NK-92 treated with Interleukin-12 subunit alpha and Interleukin-12 subunit beta, amount 100 ng/mL, for 24 hours (cell line): ENCODE measurements around the gene MYO5A.
"Not testable (repeated sequence)": the region's sequence is repeated elsewhere in the genome, so short reads cannot be mapped to it uniquely, and the experiment has no call there.

ENCODE experiments used
- DNase-seq: peaks from one replicate; lab custom pipeline; 2025; lab: John Stamatoyannopoulos, UW

MYO5A gene

GRCh38 chr15:52288986-52289385 is 239.7 kb downstream of the MYO5A start:
- no peak for DNase-seq

DNA sequence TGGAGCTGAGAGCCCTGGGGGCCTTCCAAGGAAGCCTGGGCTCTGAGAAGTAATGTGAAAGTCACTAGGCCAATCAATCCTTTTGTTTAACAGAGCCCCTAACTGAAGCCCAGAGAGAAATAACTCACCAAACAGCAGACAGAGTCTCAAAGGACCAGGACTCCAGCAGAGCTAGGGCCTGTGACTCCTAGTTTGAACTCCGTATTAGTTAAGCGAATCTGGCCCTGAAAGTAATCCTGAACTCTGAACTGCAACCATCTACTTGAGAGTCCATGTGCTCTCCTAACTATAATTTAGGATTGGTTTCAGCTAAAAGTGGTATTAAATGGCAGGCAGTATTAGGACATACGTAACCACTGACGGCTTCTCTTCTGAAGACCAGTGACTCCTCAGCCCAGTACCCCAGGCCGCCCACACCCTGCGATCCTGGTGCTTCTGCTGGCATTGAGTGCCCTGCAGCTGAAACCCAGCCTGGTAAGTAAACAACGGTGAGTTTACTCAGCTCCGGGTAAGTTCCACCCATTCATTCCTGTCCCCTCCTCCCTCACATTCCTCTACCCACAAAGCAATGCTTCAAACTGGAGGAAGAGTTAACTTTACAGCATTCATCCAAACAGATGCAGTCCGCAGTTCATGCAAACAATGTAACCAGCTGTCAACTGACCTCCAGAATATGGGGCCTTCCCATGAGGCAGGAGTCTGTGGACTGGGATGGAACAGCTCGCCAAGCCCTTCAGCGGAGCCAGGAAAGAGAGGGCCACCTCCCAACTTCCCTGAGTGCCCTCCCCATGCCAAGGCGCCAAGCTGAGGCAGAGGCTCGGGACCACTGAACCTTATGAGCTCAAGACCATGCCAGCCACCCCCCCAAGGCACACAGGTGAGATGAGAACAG is 240.4 kb downstream of the MYO5A start:
- no peak for DNase-seq

GRCh38 chr15:52287114-52287513 is 241.6 kb downstream of the MYO5A start:
- no peak for DNase-seq

GRCh38 chr15:52285941-52286340 is 242.7 kb downstream of the MYO5A start:
- not testable (repeated sequence) for DNase-seq

DNA sequence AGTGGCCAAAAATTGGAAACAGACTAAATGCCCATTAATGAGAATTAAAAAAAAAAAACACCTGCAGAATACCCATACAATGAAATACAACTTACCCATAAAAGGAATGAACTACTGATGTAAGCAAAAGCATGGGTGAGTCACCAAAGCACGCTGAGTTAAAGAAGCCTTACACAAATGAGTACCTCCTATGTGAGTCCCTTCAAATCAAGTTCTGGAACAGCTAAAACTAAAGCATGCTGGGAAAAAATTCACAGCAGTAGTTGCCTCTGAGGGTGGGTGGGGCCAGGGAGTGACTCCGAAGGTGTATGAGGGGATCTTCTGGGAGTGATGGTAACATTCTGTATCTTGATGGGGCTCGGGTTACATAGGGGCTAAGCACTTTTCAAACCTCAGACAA is 244.5 kb downstream of the MYO5A start:
- no peak for DNase-seq

GRCh38 chr15:52283281-52283680 is 245.4 kb downstream of the MYO5A start:
- no peak for DNase-seq

- DNase-seq, result no peak
Observed at GRCh38 chr15:52282418-52282817, 246.3 kb downstream of the MYO5A start.

DNA sequence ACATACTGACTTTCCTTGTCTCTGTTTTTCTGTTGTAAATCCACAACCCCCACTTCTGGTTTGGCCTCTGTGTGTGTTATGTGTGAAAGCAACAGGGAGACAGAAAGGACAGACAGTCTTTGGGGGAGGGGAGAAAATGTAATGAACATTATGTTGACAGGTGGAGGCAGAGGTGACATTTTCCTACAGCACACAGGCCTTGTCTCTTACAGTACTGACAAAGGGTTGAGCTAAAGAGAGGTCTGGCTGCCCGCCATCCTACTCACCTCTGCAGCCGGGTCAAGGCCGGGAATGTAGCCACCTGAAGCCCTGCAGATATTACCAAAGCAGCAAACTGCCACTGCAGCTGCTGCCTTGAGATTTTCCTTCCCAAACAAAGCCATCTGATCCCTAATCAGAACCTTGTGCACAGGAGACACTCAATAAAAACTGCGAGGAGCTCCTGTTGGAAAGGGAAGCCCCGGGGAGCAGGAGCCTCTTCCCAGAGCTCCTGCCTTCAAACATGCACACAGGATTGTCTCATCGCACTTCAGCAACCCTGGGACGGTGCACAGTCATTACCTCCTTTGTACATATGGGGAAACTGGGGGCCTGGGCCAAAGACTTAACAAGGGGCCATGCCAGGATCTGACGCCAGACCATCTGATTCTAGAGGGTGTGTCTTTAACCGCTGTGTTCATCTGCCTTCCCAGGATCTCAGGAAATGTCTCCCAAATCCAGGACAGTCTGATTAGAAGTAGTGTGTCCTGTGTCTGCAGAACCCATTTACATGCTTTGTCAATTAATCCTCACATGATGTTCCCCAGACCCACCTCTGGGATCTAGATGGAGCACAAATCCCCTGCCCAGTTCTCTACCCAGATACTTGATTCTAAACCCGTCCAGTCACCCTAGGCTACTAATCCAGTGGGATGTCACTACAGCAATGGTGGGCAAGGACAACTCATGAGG is 247.3 kb downstream of the MYO5A start:
- DNase-seq, result no peak

GRCh38 chr15:52280326-52281084 is 248.2 kb downstream of the MYO5A start:
- DNase-seq, result no peak

DNA sequence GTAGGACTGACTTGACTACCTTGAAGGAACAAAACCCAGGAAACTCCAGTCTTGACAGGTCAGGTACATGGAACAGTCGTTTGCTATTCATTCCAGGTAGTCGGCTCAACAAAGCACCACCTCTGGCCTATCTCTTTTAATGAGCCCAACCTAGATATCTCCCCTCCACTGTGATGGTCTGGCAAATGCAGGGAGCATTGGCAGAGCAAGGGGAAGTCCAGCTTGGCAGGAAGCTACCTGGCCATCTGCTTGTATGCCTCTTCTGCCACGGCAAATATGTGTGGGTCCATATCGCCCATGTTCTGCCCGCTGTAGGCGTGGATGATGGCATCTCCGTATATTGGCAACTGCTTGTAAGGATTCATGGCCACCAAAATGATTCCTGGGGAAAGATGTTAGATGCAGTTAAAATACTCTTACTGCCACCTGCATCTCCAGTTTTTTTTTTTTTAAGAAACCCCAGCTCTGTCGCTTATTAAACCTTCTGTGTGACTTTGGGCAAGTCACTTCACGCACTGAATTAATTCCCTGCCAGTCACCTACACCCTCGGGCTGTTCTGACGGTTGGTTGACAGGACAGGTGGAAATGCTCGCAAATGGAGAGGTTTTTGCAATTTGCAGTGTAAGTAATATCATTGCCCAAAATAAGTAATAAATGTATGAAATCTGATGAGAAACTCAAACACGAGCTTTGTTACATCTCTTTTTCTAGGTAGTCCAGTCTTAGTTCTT is 249.9 kb downstream of the MYO5A start:
- DNase-seq, result no peak

- DNase-seq, result no peak
Observed at GRCh38 chr15:52278135-52278534, 250.5 kb downstream of the MYO5A start.

DNA sequence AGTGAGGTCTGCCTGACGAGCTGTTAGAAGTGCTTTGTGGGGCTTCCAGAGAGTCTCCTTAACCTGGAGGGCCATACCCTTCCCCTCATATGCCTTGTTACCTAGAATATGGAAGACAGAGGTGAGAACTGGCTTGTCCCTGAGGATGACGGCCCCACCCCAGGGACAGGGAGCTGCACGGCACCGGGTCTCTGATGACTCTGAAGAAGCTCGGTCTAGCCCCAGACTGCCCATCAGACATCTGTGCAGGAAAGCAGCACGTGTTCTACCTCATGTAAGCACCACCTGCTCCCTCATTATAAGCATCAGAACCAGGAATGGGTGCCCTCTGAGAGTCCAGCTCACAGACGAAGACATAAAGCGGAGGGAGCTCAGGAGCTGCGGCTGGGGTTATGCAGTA is 251.1 kb downstream of the MYO5A start:
- DNase-seq, result no peak

GRCh38 chr15:52276256-52276770 is 252.4 kb downstream of the MYO5A start:
- DNase-seq, result no peak

- DNase-seq, result no peak
Observed at GRCh38 chr15:52263563-52264282, 265.0 kb downstream of the MYO5A start.

DNA sequence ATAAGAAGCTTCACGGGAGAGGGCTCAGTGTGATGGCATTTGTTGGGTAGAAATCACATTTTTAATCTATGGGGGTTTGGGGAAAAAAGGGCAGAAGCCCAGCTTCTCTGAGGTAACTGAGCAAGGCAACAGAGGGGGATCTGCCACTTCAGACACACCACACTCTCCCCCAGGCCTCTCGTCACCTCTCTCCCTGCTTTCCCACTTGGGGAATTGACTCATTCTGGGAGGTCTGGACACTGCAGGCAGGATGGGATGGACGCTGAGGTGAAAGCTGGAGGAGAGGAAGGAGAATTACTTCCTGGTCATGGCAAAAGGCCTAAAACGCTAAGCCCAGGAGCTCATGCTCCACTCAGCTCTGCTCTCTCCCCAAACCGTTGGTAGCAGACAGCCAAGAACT is 266.3 kb downstream of the MYO5A start:
- no peak for DNase-seq

DNA sequence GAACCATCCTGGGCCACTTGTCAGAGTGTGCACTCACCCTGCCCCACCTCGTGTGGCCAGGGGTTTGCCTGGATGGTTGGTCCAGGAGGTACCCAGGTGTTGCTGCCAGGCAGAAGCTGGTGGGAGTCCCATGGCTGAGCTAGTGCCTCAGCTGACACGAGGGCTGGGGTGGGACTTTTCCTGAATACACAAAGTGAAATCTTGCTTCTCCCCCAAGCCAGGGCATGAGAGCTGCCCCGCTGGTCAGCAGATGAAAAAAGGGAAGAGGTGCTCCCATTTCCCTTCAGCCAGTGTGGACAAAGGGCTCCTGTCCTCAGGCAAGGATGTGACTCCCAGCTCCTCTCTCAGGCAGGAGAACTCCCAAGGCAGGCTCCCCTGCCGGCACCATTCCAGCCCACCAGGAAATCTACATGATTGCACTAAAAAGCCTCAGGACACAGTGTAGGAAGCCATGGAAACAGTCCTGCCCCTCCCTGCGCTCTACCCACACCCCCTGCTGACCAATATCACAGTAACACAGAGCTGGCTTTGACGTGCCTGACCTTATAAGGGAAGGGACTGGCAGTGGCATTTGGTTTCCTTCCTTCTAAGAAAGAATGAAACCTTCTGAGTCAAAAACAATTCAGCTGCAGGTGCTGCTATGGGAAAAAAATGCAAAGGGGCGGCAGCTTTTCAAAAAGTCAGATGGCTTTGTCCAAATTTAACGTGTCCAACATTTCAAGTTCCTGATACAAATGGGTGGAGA is 267.0 kb downstream of the MYO5A start:
- DNase-seq, result peak; percentile 45

GRCh38 chr15:52261026-52261425 is 267.7 kb downstream of the MYO5A start:
- no peak for DNase-seq

DNA sequence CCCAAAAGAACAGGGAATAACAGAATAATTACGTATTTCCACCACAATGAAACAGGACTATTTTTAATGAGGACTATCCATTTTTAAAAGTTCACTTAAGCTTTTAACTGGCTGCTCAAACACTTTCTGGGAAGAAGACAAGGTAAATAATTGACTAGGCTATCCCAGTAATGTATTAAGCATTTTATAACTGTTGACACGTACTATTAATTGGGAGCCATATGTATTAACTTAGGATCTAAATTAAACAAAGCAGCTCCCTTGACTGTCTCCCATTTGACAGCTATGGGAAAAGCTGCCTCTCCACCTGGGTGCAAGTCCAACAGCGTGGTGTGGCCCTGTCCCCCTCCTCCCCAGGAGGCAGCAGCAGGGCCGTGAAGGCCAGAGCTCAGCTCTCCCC is 269.2 kb downstream of the MYO5A start:
- no peak for DNase-seq

DNA sequence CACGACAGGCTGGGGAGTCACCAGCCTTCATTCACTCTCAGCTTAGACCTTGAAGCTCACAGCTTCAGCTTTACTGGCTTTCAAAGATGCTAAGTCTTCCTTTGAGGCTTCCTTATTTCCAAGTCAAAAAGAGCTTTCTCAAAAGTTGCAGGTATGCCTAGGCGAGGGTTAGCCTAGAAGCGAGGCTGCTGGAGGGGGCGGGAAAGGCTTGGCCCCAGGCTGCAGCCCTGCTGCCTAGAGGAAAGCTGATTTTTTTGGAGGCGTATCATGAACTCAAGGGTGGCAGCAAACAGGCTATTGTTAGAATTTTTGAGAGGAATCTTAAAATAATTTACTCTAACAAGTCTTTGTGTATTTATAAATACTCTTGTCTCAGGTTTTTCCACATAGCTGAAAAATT is 270.2 kb downstream of the MYO5A start:
- DNase-seq, result no peak

DNA sequence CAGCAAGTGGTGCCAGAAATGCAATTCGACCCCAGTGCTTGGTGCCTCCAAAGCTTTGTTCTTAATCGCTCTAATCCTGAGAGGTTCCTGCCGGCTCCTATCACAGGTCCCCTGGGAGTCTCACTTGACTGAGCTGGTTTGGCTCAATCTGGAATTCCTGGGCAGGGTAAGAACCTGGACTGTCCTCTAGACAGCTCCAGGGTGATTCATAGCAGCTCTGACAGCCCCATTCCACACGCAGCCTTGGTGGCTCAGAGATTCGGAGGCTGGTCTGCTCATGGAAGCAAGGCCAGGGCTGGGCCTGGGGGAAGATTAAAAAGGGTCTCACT is 271.0 kb downstream of the MYO5A start:
- no peak for DNase-seq
